CD1c-positive myeloid dendritic cell (primary cell): ENCODE measurements around the gene TMEM244.
A peak's percentile ranks its signal among the peaks of the same experiment; 100 is the strongest.
"Not testable (repeated sequence)": the region's sequence is repeated elsewhere in the genome, so short reads cannot be mapped to it uniquely, and the experiment has no call there.

Experiments used
- DNase-seq: peaks from one replicate; pipeline ENCODE4 v3.0.0-alpha.2; 2016; ENCODE audit errors: extremely low spot score

The TMEM244 gene

GRCh38 chr6:129860908-129861665 lies at the start of gene TMEM244:
TSS of gene TMEM244 (minus strand) at chr6:129861315. CDS start at chr6:129861188, 127 bp downstream.
- DNase-seq, result no peak

GRCh38 chr6:129908858-129909257 lies 47.7 kb upstream of the TMEM244 start:
- DNase-seq, result no peak

- DNase-seq, result peak; percentile 48
These were observed 47.2 kb upstream of the TMEM244 start for GRCh38 chr6:129908356-129908755.

GRCh38 chr6:129906515-129907077 lies 45.5 kb upstream of the TMEM244 start:
- DNase-seq, result no peak

- no peak for DNase-seq
These were observed 42.0 kb upstream of the TMEM244 start for GRCh38 chr6:129903082-129903481.

- no peak for DNase-seq
These were observed 41.6 kb upstream of the TMEM244 start for GRCh38 chr6:129902681-129903080.

GRCh38 chr6:129901910-129902309 lies 40.8 kb upstream of the TMEM244 start:
- DNase-seq, result no peak

GRCh38 chr6:129895692-129896091 lies 34.6 kb upstream of the TMEM244 start:
- DNase-seq, result peak; percentile 76

- DNase-seq, result peak; percentile 55
These were observed 33.8 kb upstream of the TMEM244 start for GRCh38 chr6:129894921-129895320.

- peak; percentile 35 for DNase-seq
These were observed 32.5 kb upstream of the TMEM244 start for GRCh38 chr6:129893640-129894039.

GRCh38 chr6:129890701-129891100 lies 29.6 kb upstream of the TMEM244 start:
- no peak for DNase-seq

GRCh38 chr6:129890164-129890563 lies 29.0 kb upstream of the TMEM244 start:
- peak; percentile 25 for DNase-seq

- peak; percentile 64 for DNase-seq
These were observed 28.5 kb upstream of the TMEM244 start for GRCh38 chr6:129889580-129889979.

GRCh38 chr6:129886401-129887155 lies 25.5 kb upstream of the TMEM244 start:
- DNase-seq, result no peak

- no peak for DNase-seq
These were observed 23.1 kb upstream of the TMEM244 start for GRCh38 chr6:129884211-129884610.

- peak; percentile 21 for DNase-seq
These were observed 21.5 kb upstream of the TMEM244 start for GRCh38 chr6:129882510-129883023.

GRCh38 chr6:129877894-129878293 lies 16.8 kb upstream of the TMEM244 start:
- DNase-seq, result not testable (repeated sequence)

GRCh38 chr6:129875610-129876520 lies 14.8 kb upstream of the TMEM244 start:
- peak; percentile 64 for DNase-seq

GRCh38 chr6:129874837-129875236 lies 13.7 kb upstream of the TMEM244 start:
- no peak for DNase-seq

GRCh38 chr6:129872586-129872985 lies 11.5 kb upstream of the TMEM244 start:
- no peak for DNase-seq

GRCh38 chr6:129871221-129871620 lies 10.1 kb upstream of the TMEM244 start:
- no peak for DNase-seq
